Uterus (tissue), 2 donors: ENCODE data around the gene CRYZL1.

Source experiments
- CTCF ChIP-seq, 4 experiments: fragments of 200-600 bp in 2 of 4; fragments of 450-650 bp in 2 of 4; sonication (generic) in 2 of 4; IDR thresholded peaks; one replicate each; pipeline ENCODE4 v1.5.1; 2016 to 2019; ENCODE audit warnings: antibody characterized with exemption in 4 of 4, mild to moderate bottlenecking in 2 of 4, moderate library complexity in 1 of 4
- POLR2A ChIP-seq, 2 donors: fragments of 450-650 bp; IDR thresholded peaks; one replicate each; pipeline ENCODE4 v1.6.1; 2016; ENCODE audit warnings: antibody characterized with exemption in 2 of 2, mild to moderate bottlenecking in 1 of 2, moderate library complexity in 1 of 2

DNA sequence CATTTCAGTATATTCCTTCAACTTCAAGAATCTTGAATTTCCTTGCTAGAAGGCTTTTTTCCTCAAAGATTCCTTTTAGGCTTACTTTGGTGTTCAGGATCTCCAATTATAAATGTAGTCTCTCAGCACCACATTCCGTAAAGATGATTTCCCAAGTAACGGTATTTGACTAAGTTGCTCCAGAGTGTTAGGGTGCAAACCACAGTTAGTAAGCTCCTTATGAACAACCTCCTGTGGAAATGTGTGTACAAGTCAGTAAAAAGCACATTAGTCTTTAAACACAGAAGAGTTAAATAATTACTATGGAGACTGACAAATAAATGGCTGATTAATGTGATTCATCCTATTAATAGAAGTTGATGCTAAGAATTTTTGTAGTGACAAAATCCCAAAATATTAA, 63.3 kb downstream of the CRYZL1 start:
- TF ChIP-seq CTCF (IDR thresholded peaks at IDR 0.05) (no peak), POLR2A (IDR thresholded peaks at IDR 0.05) (no peak)
